GM18508 (cell line): ENCODE results near the gene NALF2.

Experiments
- ATAC-seq: cut with Tn5 transposase; IDR thresholded peaks from one replicate; pipeline ENCODE4 v1.9.1; 2021; ENCODE audit warnings: moderate number of reproducible peaks; ENCODE audit not compliant: insufficient read depth, unreplicated experiment

Gene NALF2

GRCh38 chrX:69503782-69504625, at the start of gene NALF2:
Gene NALF2, plus strand, starts transcription at chrX:69504326. Its CDS starts 957 bp downstream, at chrX:69505283.
- no peak for ATAC-seq

- no peak for ATAC-seq
Observed at GRCh38 chrX:69457756-69458155, 46.4 kb upstream of the NALF2 start.

- no peak for ATAC-seq
Observed at GRCh38 chrX:69466546-69466945, 37.6 kb upstream of the NALF2 start.

- no peak for ATAC-seq
Observed at GRCh38 chrX:69469975-69470374, 34.2 kb upstream of the NALF2 start.

- no peak for ATAC-seq
Observed at GRCh38 chrX:69489625-69490024, 14.5 kb upstream of the NALF2 start.

GRCh38 chrX:69493193-69493592, 10.9 kb upstream of the NALF2 start:
- ATAC-seq = no peak

GRCh38 chrX:69493766-69494165, 10.4 kb upstream of the NALF2 start:
- no peak for ATAC-seq

- ATAC-seq = no peak
Observed at GRCh38 chrX:69496183-69496582, 7.9 kb upstream of the NALF2 start.

- ATAC-seq = no peak
Observed at GRCh38 chrX:69501429-69501828, 2.7 kb upstream of the NALF2 start.

GRCh38 chrX:69503228-69503781, 821 bp upstream of the NALF2 start:
- no peak for ATAC-seq

GRCh38 chrX:69504626-69505612, 793 bp downstream of the NALF2 start:
- ATAC-seq = no peak

- no peak for ATAC-seq
Observed at GRCh38 chrX:69505772-69506616, 1.9 kb downstream of the NALF2 start.

GRCh38 chrX:69506617-69507499, 2.7 kb downstream of the NALF2 start:
- no peak for ATAC-seq

- no peak for ATAC-seq
Observed at GRCh38 chrX:69507500-69507789, 3.3 kb downstream of the NALF2 start.

- ATAC-seq = no peak
Observed at GRCh38 chrX:69508610-69509009, 4.5 kb downstream of the NALF2 start.

GRCh38 chrX:69510137-69510715, 6.1 kb downstream of the NALF2 start:
- no peak for ATAC-seq

GRCh38 chrX:69510914-69511513, 6.9 kb downstream of the NALF2 start:
- no peak for ATAC-seq

- ATAC-seq = no peak
Observed at GRCh38 chrX:69522052-69522451, 17.9 kb downstream of the NALF2 start.
